Measurements from ENCODE around the gene TSHZ3.

The TSHZ3 gene

GRCh38 chr19:31307071-31307669 is 42.1 kb downstream of the TSHZ3 start:
- no peak for TF ChIP-seq CTCF (IDR thresholded peaks at IDR 0.05)
- no peak overlapping the region for H3K27ac ChIP-seq
- DNase-seq (ENCODE audit: low spot score), result no peak
- no peak overlapping the region for H3K4me3 ChIP-seq

GRCh38 chr19:31306006-31306753 is 43.1 kb downstream of the TSHZ3 start:
- TF ChIP-seq CTCF (IDR thresholded peaks at IDR 0.05), result no peak
- DNase-seq (ENCODE audit: low spot score), result no peak
- Histone ChIP-seq H3K4me3 (no peak overlapping the region), H3K27ac (no peak overlapping the region)

GRCh38 chr19:31304831-31305312 is 44.4 kb downstream of the TSHZ3 start:
- no peak for TF ChIP-seq CTCF (IDR thresholded peaks at IDR 0.05)
- no peak overlapping the region for H3K4me3 ChIP-seq
- no peak for DNase-seq (ENCODE audit: low spot score)
- H3K27ac ChIP-seq, result no peak overlapping the region

- DNase-seq (ENCODE audit: low spot score), result no peak
- H3K27ac ChIP-seq, result no peak overlapping the region
- H3K4me3 ChIP-seq, result no peak overlapping the region
- TF ChIP-seq CTCF (IDR thresholded peaks at IDR 0.05), result no peak
Observed at GRCh38 chr19:31303262-31303815, 45.9 kb downstream of the TSHZ3 start.

GRCh38 chr19:31301306-31301980 is 47.8 kb downstream of the TSHZ3 start:
- no peak overlapping the region for H3K4me3 ChIP-seq
- TF ChIP-seq CTCF (IDR thresholded peaks at IDR 0.05), result no peak
- no peak overlapping the region for H3K27ac ChIP-seq
- no peak for DNase-seq (ENCODE audit: low spot score)

- Histone ChIP-seq H3K4me3 (no peak overlapping the region), H3K27ac (no peak overlapping the region)
- no peak for DNase-seq (ENCODE audit: low spot score)
- no peak for TF ChIP-seq CTCF (IDR thresholded peaks at IDR 0.05)
Observed at GRCh38 chr19:31300422-31300821, 48.8 kb downstream of the TSHZ3 start.
